ENCODE results near the gene AMPD2.

AMPD2 gene

GRCh38 chr1:109619576-109620400 is at the start of gene AMPD2, which contains the start of gene GNAT2:
AMPD2 (plus strand) TSS chr1:109619837; CDS start chr1:109621176, 1,339 bp downstream.
GNAT2 (minus strand) TSS chr1:109619616; CDS start chr1:109612870, 6,746 bp downstream.
- peak; percentile 74 for DNase-seq (ENCODE audit: low read depth)

GRCh38 chr1:109570414-109570813 is 49.2 kb upstream of the AMPD2 start:
- no peak for DNase-seq (ENCODE audit: low read depth)

GRCh38 chr1:109573785-109574184 is 45.9 kb upstream of the AMPD2 start:
- DNase-seq (ENCODE audit: low read depth): no peak

GRCh38 chr1:109578947-109579443 is 40.6 kb upstream of the AMPD2 start:
- peak; percentile 33 for DNase-seq (ENCODE audit: low read depth)

- DNase-seq (ENCODE audit: low read depth): no peak
Measured at GRCh38 chr1:109579491-109579890, 40.1 kb upstream of the AMPD2 start.

- DNase-seq (ENCODE audit: low read depth): no peak
Measured at GRCh38 chr1:109582021-109582420, 37.6 kb upstream of the AMPD2 start.

GRCh38 chr1:109584766-109585165 is 34.9 kb upstream of the AMPD2 start:
- no peak for DNase-seq (ENCODE audit: low read depth)

GRCh38 chr1:109586055-109586454 is 33.6 kb upstream of the AMPD2 start:
- no peak for DNase-seq (ENCODE audit: low read depth)

GRCh38 chr1:109589177-109589576 is 30.5 kb upstream of the AMPD2 start:
- DNase-seq (ENCODE audit: low read depth): no peak

GRCh38 chr1:109589679-109590078 is 30.0 kb upstream of the AMPD2 start:
- DNase-seq (ENCODE audit: low read depth): no peak

- no peak for DNase-seq (ENCODE audit: low read depth)
Measured at GRCh38 chr1:109592916-109593315, 26.7 kb upstream of the AMPD2 start.

- DNase-seq (ENCODE audit: low read depth): no peak
Measured at GRCh38 chr1:109595531-109595930, 24.1 kb upstream of the AMPD2 start.

- no peak for DNase-seq (ENCODE audit: low read depth)
Measured at GRCh38 chr1:109598156-109598555, 21.5 kb upstream of the AMPD2 start.

GRCh38 chr1:109598655-109599054 is 21.0 kb upstream of the AMPD2 start:
- DNase-seq (ENCODE audit: low read depth): no peak

- no peak for DNase-seq (ENCODE audit: low read depth)
Measured at GRCh38 chr1:109603229-109603628, 16.4 kb upstream of the AMPD2 start.

GRCh38 chr1:109605381-109605780 is 14.3 kb upstream of the AMPD2 start:
- DNase-seq (ENCODE audit: low read depth): no peak

- DNase-seq (ENCODE audit: low read depth): no peak
Measured at GRCh38 chr1:109609881-109610280, 9.8 kb upstream of the AMPD2 start.

- no peak for DNase-seq (ENCODE audit: low read depth)
Measured at GRCh38 chr1:109610609-109611307, 8.9 kb upstream of the AMPD2 start.

GRCh38 chr1:109611308-109611990 is 8.2 kb upstream of the AMPD2 start:
- DNase-seq (ENCODE audit: low read depth): no peak

- no peak for DNase-seq (ENCODE audit: low read depth)
Measured at GRCh38 chr1:109613361-109614147, 6.1 kb upstream of the AMPD2 start.

GRCh38 chr1:109615879-109616278 is 3.8 kb upstream of the AMPD2 start:
- no peak for DNase-seq (ENCODE audit: low read depth)

GRCh38 chr1:109616391-109616790 is 3.2 kb upstream of the AMPD2 start:
- no peak for DNase-seq (ENCODE audit: low read depth)

All from stromal cell of bone marrow (primary cell).